Endothelial cell of umbilical vein (primary cell): ENCODE results near the gene BEND3. TPM values are rescaled to one million over a fixed set of nuclear protein-coding genes. Genes with fewer than 3 reads are reported as not detected.

Experiments used
- BruUV-seq: library from RNA; stranded (reverse); fragments of 400-500 nt; replicated peaks from 2 replicates; lab custom pipeline; 2021; lab: Mats Ljungman, UMichigan
- CTCF ChIA-PET: fragments of 300-600, 350-600 bp; sonication (Branson Sonifier 250); formaldehyde crosslinking; loops from one replicate; lab custom pipeline; 2021; ENCODE audit warnings: antibody characterized with exemption, inconsistent platforms; lab: Charles Lee
- POLR2A ChIA-PET: fragments of 300-600, 350-600 bp; sonication (Branson Sonifier 250); formaldehyde crosslinking; loops from one replicate; lab custom pipeline; 2021; ENCODE audit warnings: antibody characterized with exemption, inconsistent platforms; lab: Charles Lee
- DNase-seq: peaks from one replicate; pipeline ENCODE4 v3.0.0-alpha.2; 2011; ENCODE audit warnings: low read depth, low spot score
- FAIRE-seq: peaks from 2 replicates; lab custom pipeline; 2011; peaks lifted over from hg19 to GRCh38; lab: Jason Lieb, UNC
- H2AFZ ChIP-seq: 2 replicates; pipeline ENCODE4 v1.6.0; 2012; ENCODE audit warnings: low read depth, low read length, control low read depth, inconsistent platforms
- H3K27ac ChIP-seq: 2 replicates; pipeline ENCODE4 v1.5.1; 2011; ENCODE audit warnings: low read depth, mild to moderate bottlenecking, control low read depth, low read length, moderate library complexity; ENCODE audit not compliant: insufficient read depth
- H3K27me3 ChIP-seq, 2 experiments: 2 replicates each; pipeline versions ENCODE4 v1.6.0 to v1.6.1; 2011; ENCODE audit warnings: low read length in 2 of 2, mixed read lengths in 1 of 2; ENCODE audit not compliant: control insufficient read depth in 2 of 2, insufficient read depth in 2 of 2
- H3K36me3 ChIP-seq, 2 experiments: 2 replicates in 1 of 2; 3 replicates in 1 of 2; pipeline ENCODE4 v1.5.1; 2011; ENCODE audit warnings: low read length in 2 of 2, mild to moderate bottlenecking in 1 of 2, moderate library complexity in 1 of 2; ENCODE audit not compliant: control insufficient read depth in 2 of 2, insufficient read depth in 2 of 2; ENCODE audit errors: extremely low read depth in 1 of 2
- H3K4me1 ChIP-seq: 3 replicates; pipeline ENCODE4 v1.5.1; 2011; ENCODE audit warnings: mild to moderate bottlenecking, low read length; ENCODE audit not compliant: control insufficient read depth, insufficient read depth; ENCODE audit errors: extremely low read depth
- H3K4me2 ChIP-seq: 2 replicates; pipeline ENCODE4 v1.6.1; 2011; ENCODE audit warnings: low read length, control low read depth, mixed read lengths; ENCODE audit not compliant: insufficient read depth
- H3K4me3 ChIP-seq, 3 experiments: fragments of 200-600 bp in 1 of 3; sonication (generic), shearing (Covaris generic) in 1 of 3; replicated peaks in 1 of 3; 2 replicates each; pipeline ENCODE4 v1.5.1; 2011 to 2016; ENCODE audit warnings: control low read depth in 3 of 3, low read length in 3 of 3, mild to moderate bottlenecking in 2 of 3, inconsistent platforms in 1 of 3, low read depth in 1 of 3, moderate library complexity in 1 of 3; ENCODE audit not compliant: insufficient read depth in 1 of 3
- H3K79me2 ChIP-seq: 2 replicates; pipeline ENCODE4 v1.6.0; 2012; ENCODE audit warnings: low read length, inconsistent platforms; ENCODE audit not compliant: control insufficient read depth, insufficient read depth
- H3K9ac ChIP-seq: replicated peaks from 2 replicates; pipeline ENCODE3; 2011; ENCODE audit warnings: low read length, control low read depth; ENCODE audit not compliant: insufficient read depth; ENCODE audit errors: extremely low read depth
- H3K9me1 ChIP-seq: replicated peaks from 3 replicates; pipeline ENCODE4 v1.6.0; 2011; ENCODE audit warnings: mild to moderate bottlenecking, low read length; ENCODE audit not compliant: control insufficient read depth, insufficient read depth; ENCODE audit errors: extremely low read depth
- H3K9me3 ChIP-seq: replicated peaks from 2 replicates; pipeline ENCODE4 v1.5.1; 2012; ENCODE audit warnings: low read length, inconsistent platforms; ENCODE audit not compliant: control insufficient read depth, insufficient read depth
- H4K20me1 ChIP-seq: replicated peaks from 2 replicates; pipeline ENCODE3; 2011; ENCODE audit warnings: mild to moderate bottlenecking, low read length; ENCODE audit not compliant: control insufficient read depth, insufficient read depth; ENCODE audit errors: extremely low read depth
- CTCF ChIP-seq, 2 donors: IDR thresholded peaks; 1 replicate in 1 of 2; 2 replicates in 1 of 2; pipeline ENCODE4 v1.5.1; 2011; ENCODE audit warnings: low read length in 2 of 2, mild to moderate bottlenecking in 2 of 2, moderate library complexity in 2 of 2, control low read depth in 1 of 2, inconsistent platforms in 1 of 2, low read depth in 1 of 2; ENCODE audit not compliant: insufficient read depth in 1 of 2; ENCODE audit errors: extremely low read depth in 1 of 2
- MYC ChIP-seq: IDR thresholded peaks from one replicate; pipeline ENCODE4 v1.6.1; 2011; ENCODE audit warnings: mild to moderate bottlenecking, low read depth, low read length
- POLR2A ChIP-seq: IDR thresholded peaks from 2 replicates; pipeline ENCODE4 v1.6.1; 2012; ENCODE audit warnings: low read depth, mild to moderate bottlenecking, control low read depth, low read length
- dilution Hi-C: fragments of 300-500 bp; cut with MboI; formaldehyde crosslinking; loops from one replicate; pipeline ENCODE4 v1.15.0; 2019; ENCODE audit warnings: low sequenced_read_pairs; ENCODE audit not compliant: extremely low pct_ligation_motif_present
- intact Hi-C: fragments of 100-400 bp; cut with micrococcal nuclease; formaldehyde crosslinking; loops from one replicate; pipeline ENCODE4 v1.10.0; 2022
- polyA plus RNA-seq, 4 experiments: library from polyadenylated mRNA; depleted of rRNA in 3 of 4; stranded (reverse) in 3 of 4; unstranded in 1 of 4; fragments of >200 nt; gene quantifications; 2 replicates each; pipeline versions ENCODE4 v1.2.1 to v1.2.3, GENCODE V29; 2011 to 2012; ENCODE audit warnings: missing spikeins in 1 of 4
- total RNA-seq: library from RNA; stranded (reverse); gene quantifications from 2 replicates; pipeline ENCODE4 v1.2.3, GENCODE V29; 2021
- TF ChIP-seq, protein P1 (sequence below): IDR thresholded peaks from 2 replicates; pipeline ENCODE4 v1.6.1; 2011; ENCODE audit not compliant: insufficient read depth, insufficient read length

The BEND3 gene
- total and polyA plus RNA-seq, 2 donors (not counting 3 experiments of a cell fraction or from before 2014, with no cell fraction given) = 1.6 to 4.8 TPM

- no peaks in the 10 kb centered on the region for H3K9me1 ChIP-seq
- no peaks in the 10 kb centered on the region for H3K36me3 ChIP-seq
- H4K20me1 ChIP-seq = no peaks in the 10 kb centered on the region
- H3K79me2 ChIP-seq = no peaks in the 10 kb centered on the region
- intact Hi-C loops = loop anchor here (1.0 to 5.0 kb wide), 6 partner anchors 327 to 915 kb away; partner anchors contain the start of gene PDSS2
- peak; percentile 32 for DNase-seq
- POLR2A ChIA-PET = no interaction called here
- peak; percentile 72 for FAIRE-seq
- CTCF ChIA-PET = interaction anchor here (0.9 to 3.7 kb wide), 8 partner anchors 186 to 918 kb away, joined by 3 to 31 read pairs (median 6); no protein-coding TSS in a partner anchor
- TF ChIP-seq CTCF (IDR thresholded peaks at IDR 0.05; ENCODE audit: extremely low read depth in 1 of 2, insufficient read depth in 1 of 2, low read depth in 1 of 2, low read length in 2 of 2) = peak; percentile 38 to 46
- no peak for TF ChIP-seq MYC
- no peak for TF ChIP-seq POLR2A
- TF ChIP-seq, protein P1, sequence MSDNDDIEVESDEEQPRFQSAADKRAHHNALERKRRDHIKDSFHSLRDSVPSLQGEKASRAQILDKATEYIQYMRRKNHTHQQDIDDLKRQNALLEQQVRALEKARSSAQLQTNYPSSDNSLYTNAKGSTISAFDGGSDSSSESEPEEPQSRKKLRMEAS = no peak
- no peaks in the 10 kb centered on the region for H3K27me3 ChIP-seq
- dilution Hi-C loops = no loop called here
- H3K9me3 ChIP-seq = no peaks in the 10 kb centered on the region
- H3K27ac ChIP-seq = no peak overlapping the region
- H3K4me1 ChIP-seq = peaks cover 6% of the 10 kb centered on the region
- BruUV-seq = no TSS peak
- H2AFZ ChIP-seq = no peak overlapping the region
- H3K9ac ChIP-seq = no peak overlapping the region
- H3K4me2 ChIP-seq = no peak overlapping the region
- H3K4me3 ChIP-seq = no peak overlapping the region
Observed at GRCh38 chr6:107132330-107132954, 17.1 kb upstream of the BEND3 start.
